CD4-positive, alpha-beta T cell treated with Interleukin-1 beta for 1 hour (primary cell): ENCODE data around the gene TADA2A.

Experiments used
- DNase-seq, 2 donors: peaks; one replicate each; pipeline ENCODE4 v3.0.0-alpha.2; 2020 to 2022

Gene TADA2A

GRCh38 chr17:37406635-37407461 is at the start of gene TADA2A, which contains the start of gene ACACA:
TADA2A (plus strand) TSS chr17:37406886; CDS start chr17:37411366, 4,480 bp downstream.
ACACA (minus strand) TSS chr17:37406836; CDS start chr17:37406299, 537 bp downstream.
- DNase-seq, result peak; percentile 75

GRCh38 chr17:37358098-37358829 is 48.4 kb upstream of the TADA2A start:
- DNase-seq, result peak; percentile 1 to 11

GRCh38 chr17:37358830-37359681 is 47.6 kb upstream of the TADA2A start:
- peak; percentile 95 to 96 for DNase-seq

GRCh38 chr17:37359682-37360188 is 47.0 kb upstream of the TADA2A start:
- no peak for DNase-seq

GRCh38 chr17:37360632-37361031 is 46.1 kb upstream of the TADA2A start:
- no peak for DNase-seq

- no peak for DNase-seq
Measured at GRCh38 chr17:37361543-37361942, 45.1 kb upstream of the TADA2A start.

- no peak for DNase-seq
Measured at GRCh38 chr17:37365589-37365988, 41.1 kb upstream of the TADA2A start.

GRCh38 chr17:37368577-37368976 is 38.1 kb upstream of the TADA2A start:
- DNase-seq, result no peak

GRCh38 chr17:37373530-37374159 is 33.0 kb upstream of the TADA2A start:
- DNase-seq, result peak; percentile 55 to 74

GRCh38 chr17:37375706-37376105 is 31.0 kb upstream of the TADA2A start, which contains the start of gene C17orf78:
C17orf78 (plus strand) TSS chr17:37375985; CDS start chr17:37376093, 108 bp downstream.
- no peak for DNase-seq

- no peak for DNase-seq
Measured at GRCh38 chr17:37382056-37382455, 24.6 kb upstream of the TADA2A start.

- no peak for DNase-seq
Measured at GRCh38 chr17:37384560-37385149, 22.0 kb upstream of the TADA2A start.

- DNase-seq, result no peak
Measured at GRCh38 chr17:37385474-37385990, 21.2 kb upstream of the TADA2A start.

- no peak for DNase-seq
Measured at GRCh38 chr17:37386462-37386861, 20.2 kb upstream of the TADA2A start.

GRCh38 chr17:37388266-37388665 is 18.4 kb upstream of the TADA2A start:
- DNase-seq, result no peak

- DNase-seq, result no peak
Measured at GRCh38 chr17:37389160-37389559, 17.5 kb upstream of the TADA2A start.

GRCh38 chr17:37391146-37391545 is 15.5 kb upstream of the TADA2A start:
- no peak for DNase-seq

GRCh38 chr17:37392024-37392590 is 14.6 kb upstream of the TADA2A start:
- DNase-seq, result no peak

- no peak for DNase-seq
Measured at GRCh38 chr17:37393352-37393751, 13.3 kb upstream of the TADA2A start.

GRCh38 chr17:37399265-37399803 is 7.4 kb upstream of the TADA2A start:
- DNase-seq, result no peak

GRCh38 chr17:37400505-37400904 is 6.2 kb upstream of the TADA2A start:
- DNase-seq, result no peak
